Type B pancreatic cell (in vitro differentiated cells): ENCODE measurements around the gene TM4SF20. TPM values are rescaled to one million over a fixed set of nuclear protein-coding genes. Genes with fewer than 3 reads are reported as not detected.

Experiments
- DNase-seq: peaks from one replicate; pipeline ENCODE4 v3.0.0; 2021; ENCODE audit warnings: mixed read lengths; ENCODE audit not compliant: unreplicated experiment; ENCODE audit errors: extremely low spot score
- H3K27ac Mint-ChIP-seq: 2 replicates; pipeline ENCODE4 v1.8.0; 2021; ENCODE audit warnings: mild to moderate bottlenecking, mixed read lengths
- H3K27me3 Mint-ChIP-seq: 2 replicates; pipeline ENCODE4 v1.8.0; 2021; ENCODE audit warnings: mixed read lengths
- H3K36me3 Mint-ChIP-seq: 2 replicates; pipeline ENCODE4 v1.8.0; 2021; ENCODE audit warnings: mixed read lengths
- H3K4me1 Mint-ChIP-seq: one replicate; pipeline ENCODE4 v1.8.0; 2021; ENCODE audit warnings: mixed read lengths; ENCODE audit not compliant: unreplicated experiment
- H3K4me3 Mint-ChIP-seq: 2 replicates; pipeline ENCODE4 v1.8.0; 2021; ENCODE audit warnings: mild to moderate bottlenecking, mixed read lengths
- H3K9me3 Mint-ChIP-seq: 2 replicates; pipeline ENCODE4 v1.8.0; 2021; ENCODE audit warnings: mixed read lengths
- total RNA-seq: library from RNA; stranded (reverse); gene quantifications from 2 replicates; pipeline ENCODE4 v1.2.1, GENCODE V29; 2021; ENCODE audit warnings: low replicate concordance
- TF ChIP-seq, protein P1 (sequence below): fragments of 200-600 bp; sonication (generic); conservative IDR thresholded peaks from 2 replicates; pipeline ENCODE4 v1.5.0; 2021; ENCODE audit warnings: antibody characterized with exemption, mild to moderate bottlenecking

Gene TM4SF20
- total RNA-seq, 1 donor from 2014 or later, result 3.7 TPM

DNA sequence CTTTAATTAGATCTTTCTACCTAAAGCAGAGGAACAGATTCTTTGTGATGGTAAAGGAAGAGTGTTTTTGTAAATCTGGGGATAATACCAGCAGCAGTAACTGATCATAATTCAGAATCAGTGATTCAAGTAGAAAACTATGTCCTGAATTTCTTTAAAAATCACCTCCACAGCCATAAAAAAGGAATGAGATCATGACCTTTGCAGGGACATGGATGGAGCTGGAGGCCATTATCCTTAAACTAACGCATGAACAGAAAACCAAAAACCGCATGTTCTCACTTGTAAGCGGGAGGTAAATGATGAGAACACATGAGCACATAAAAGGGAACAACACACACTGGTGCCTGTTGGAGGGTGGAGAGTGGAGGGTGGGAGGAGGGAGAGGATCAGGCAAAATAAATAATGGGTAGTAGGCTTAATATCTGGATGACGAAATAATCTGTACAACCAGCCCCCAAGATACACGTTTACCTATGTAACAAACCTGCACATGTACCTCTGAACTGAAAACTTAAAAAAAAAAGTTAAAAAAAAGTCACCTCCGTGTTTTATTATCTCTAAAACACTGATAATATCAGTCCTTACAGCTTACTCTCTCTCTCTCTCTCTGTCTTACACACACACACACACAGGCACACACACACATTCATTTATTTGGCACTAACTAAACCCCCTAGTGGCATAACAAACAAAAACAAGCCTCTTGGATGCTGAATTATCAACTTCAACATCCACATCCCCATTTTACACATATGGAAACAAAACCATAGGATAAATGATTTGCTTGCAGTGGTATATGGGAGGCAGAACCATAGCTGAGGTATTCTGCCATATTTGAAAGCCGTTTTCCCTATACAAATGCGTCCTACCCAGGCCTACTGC, 1.4 kb downstream of the TM4SF20 start:
- TF ChIP-seq, protein P1, sequence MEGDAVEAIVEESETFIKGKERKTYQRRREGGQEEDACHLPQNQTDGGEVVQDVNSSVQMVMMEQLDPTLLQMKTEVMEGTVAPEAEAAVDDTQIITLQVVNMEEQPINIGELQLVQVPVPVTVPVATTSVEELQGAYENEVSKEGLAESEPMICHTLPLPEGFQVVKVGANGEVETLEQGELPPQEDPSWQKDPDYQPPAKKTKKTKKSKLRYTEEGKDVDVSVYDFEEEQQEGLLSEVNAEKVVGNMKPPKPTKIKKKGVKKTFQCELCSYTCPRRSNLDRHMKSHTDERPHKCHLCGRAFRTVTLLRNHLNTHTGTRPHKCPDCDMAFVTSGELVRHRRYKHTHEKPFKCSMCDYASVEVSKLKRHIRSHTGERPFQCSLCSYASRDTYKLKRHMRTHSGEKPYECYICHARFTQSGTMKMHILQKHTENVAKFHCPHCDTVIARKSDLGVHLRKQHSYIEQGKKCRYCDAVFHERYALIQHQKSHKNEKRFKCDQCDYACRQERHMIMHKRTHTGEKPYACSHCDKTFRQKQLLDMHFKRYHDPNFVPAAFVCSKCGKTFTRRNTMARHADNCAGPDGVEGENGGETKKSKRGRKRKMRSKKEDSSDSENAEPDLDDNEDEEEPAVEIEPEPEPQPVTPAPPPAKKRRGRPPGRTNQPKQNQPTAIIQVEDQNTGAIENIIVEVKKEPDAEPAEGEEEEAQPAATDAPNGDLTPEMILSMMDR, result no peak
- Mint-ChIP-seq H3K4me3 (no peak overlapping the region), H3K36me3 (no peaks in the 10 kb centered on the region), H3K27me3 (peaks cover 5% of the 10 kb centered on the region), H3K9me3 (no peaks in the 10 kb centered on the region), H3K27ac (no peak overlapping the region), H3K4me1 (no peaks in the 10 kb centered on the region)
- DNase-seq, result no peak

DNA sequence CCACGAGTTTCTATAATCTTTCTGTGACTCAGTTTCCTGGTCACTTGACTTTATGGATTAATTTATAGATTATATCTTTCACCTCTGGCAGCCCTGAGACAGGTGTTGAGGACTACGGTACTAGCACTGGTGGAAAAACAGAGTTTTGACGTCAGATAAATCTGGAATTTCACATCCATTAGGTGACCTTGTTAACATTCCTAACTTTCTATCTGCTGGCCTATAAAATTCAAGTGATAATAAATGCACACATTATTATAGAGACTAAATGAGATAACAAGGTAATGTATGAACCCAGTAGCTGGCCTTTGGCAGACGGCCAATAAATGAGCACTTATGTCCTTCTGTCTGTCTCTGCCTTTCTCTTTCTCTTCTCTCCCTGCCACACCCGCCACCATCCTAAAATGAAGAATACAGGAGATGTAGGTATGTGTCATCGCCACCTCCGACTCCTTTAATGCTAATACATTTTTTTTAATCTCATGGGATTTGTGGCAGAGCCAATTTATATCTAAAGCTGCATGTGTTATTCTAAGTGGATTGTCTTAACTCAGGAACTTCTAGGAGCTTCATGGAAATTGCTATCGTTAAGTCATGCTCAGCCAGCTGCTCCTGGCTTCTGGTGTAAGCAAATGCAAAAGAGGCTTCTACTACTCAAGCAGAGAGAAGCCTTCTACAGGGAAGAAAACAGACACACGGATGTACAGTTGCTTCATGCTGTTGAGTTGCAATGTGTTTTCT, 2.3 kb downstream of the TM4SF20 start:
- no peaks in the 10 kb centered on the region for H3K9me3 Mint-ChIP-seq
- no peak overlapping the region for H3K4me3 Mint-ChIP-seq
- TF ChIP-seq, protein P1, result no peak
- DNase-seq, result no peak
- peaks cover 4% of the 10 kb centered on the region for H3K27me3 Mint-ChIP-seq
- H3K27ac Mint-ChIP-seq, result no peak overlapping the region
- H3K36me3 Mint-ChIP-seq, result no peaks in the 10 kb centered on the region
- no peaks in the 10 kb centered on the region for H3K4me1 Mint-ChIP-seq

DNA sequence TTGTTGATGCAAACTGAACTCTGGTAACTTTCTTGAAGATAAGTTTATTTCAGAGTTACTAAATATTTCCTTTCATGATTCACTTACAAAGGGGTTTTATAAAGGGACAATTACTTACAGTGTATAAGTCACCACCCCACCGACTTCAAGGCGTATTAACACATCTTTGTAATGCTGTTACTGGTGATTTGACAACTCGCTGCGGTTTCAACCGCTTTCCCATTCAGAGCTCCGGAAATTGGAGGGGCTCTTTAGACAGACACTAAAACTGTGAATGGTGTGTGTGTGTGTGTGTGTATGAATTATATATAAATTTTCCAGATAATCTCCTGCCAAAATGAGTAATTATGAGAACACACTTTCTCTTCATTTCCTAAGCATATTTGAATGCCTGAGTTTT, 4.9 kb downstream of the TM4SF20 start:
- Mint-ChIP-seq H3K27ac (no peak overlapping the region), H3K9me3 (no peaks in the 10 kb centered on the region), H3K36me3 (no peaks in the 10 kb centered on the region), H3K27me3 (no peaks in the 10 kb centered on the region), H3K4me3 (no peak overlapping the region), H3K4me1 (no peaks in the 10 kb centered on the region)
- TF ChIP-seq, protein P1, result no peak
- DNase-seq, result no peak

DNA sequence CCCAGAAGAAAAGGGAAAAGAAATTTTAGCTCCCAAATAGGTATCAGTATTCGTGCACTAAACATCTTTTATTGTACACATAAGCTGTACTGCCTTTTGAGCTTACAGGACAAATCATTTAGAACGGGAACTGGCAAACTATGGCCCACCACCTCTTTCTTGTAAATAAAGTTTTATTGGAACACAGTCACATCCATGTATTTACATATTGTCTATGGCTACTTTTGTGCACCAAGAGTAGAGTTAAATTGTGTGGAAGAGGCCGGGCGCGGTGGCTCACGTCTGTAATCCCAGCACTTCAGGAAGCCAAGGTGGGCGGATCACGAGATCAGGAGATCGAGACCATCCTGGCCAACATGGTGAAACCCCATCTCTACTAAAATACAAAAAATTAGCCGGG, 5.7 kb downstream of the TM4SF20 start:
- no peaks in the 10 kb centered on the region for H3K9me3 Mint-ChIP-seq
- H3K36me3 Mint-ChIP-seq, result no peaks in the 10 kb centered on the region
- TF ChIP-seq, protein P1, result no peak
- no peak overlapping the region for H3K27ac Mint-ChIP-seq
- no peaks in the 10 kb centered on the region for H3K4me1 Mint-ChIP-seq
- no peaks in the 10 kb centered on the region for H3K27me3 Mint-ChIP-seq
- DNase-seq, result no peak
- H3K4me3 Mint-ChIP-seq, result no peak overlapping the region

DNA sequence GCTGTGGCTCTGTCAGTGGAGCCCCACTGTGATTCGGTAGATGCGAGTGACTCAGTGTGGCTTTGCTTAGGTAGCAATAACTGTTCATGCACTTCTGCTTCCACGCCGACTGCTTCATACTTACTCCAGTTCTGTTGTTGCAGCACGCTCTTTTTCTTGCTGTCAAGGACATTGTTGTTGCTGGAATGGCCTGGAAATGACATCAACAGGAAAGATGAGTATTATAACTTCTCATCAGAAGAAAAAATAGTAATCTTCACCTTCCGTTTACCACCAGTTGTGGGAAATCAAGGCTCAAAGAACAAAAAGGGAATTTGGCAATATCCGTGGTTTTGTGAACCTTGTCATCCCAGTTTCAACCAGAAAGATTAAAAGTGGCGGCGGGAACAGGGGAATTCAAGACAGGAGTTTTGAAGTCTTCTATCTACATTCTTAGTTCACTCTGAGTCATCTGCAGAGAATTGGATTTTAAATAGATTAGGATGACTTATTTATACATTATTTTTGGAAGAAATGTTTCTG, 8.3 kb downstream of the TM4SF20 start:
- Mint-ChIP-seq H3K27me3 (no peaks in the 10 kb centered on the region), H3K4me3 (no peak overlapping the region), H3K27ac (no peak overlapping the region), H3K4me1 (no peaks in the 10 kb centered on the region), H3K9me3 (peaks cover 6% of the 10 kb centered on the region), H3K36me3 (no peaks in the 10 kb centered on the region)
- no peak for DNase-seq
- TF ChIP-seq, protein P1, result no peak
